Activated T-helper 1 cell treated with anti-CD3 and anti-CD28 coated beads, Interleukin-12 subunit alpha, Interleukin-12 subunit beta, Interleukin-2, Interleukin-4 antibody, amounts not matched to agents 30 ng/mL and 10 ng/mL and 1 ng/mL, durations not matched to agents 14 hours and 24 hours and 36 hours (primary cell): ENCODE data around the gene PRRG1. TPM values are rescaled to one million over a fixed set of nuclear protein-coding genes. Genes with fewer than 3 reads are reported as not detected.
"Not testable (repeated sequence)": the region's sequence is repeated elsewhere in the genome, so short reads cannot be mapped to it uniquely, and the experiment has no call there.

Experiments
- DNase-seq: peaks from one replicate; pipeline ENCODE4 v3.0.0; 2021; ENCODE audit warnings: low spot score
- H3K27ac Mint-ChIP-seq: one replicate; pipeline ENCODE4 v1.8.0; 2021; ENCODE audit warnings: mild to moderate bottlenecking, mixed read lengths
- H3K27me3 Mint-ChIP-seq: one replicate; pipeline ENCODE4 v1.8.0; 2022; ENCODE audit warnings: mild to moderate bottlenecking, moderate library complexity, mixed read lengths; ENCODE audit not compliant: insufficient read depth
- H3K36me3 Mint-ChIP-seq: one replicate; pipeline ENCODE4 v1.8.0; 2021; ENCODE audit warnings: low read depth, mixed read lengths
- H3K4me1 Mint-ChIP-seq: one replicate; pipeline ENCODE4 v1.8.0; 2021; ENCODE audit warnings: low read depth, mixed read lengths
- H3K4me3 Mint-ChIP-seq: one replicate; pipeline ENCODE4 v1.8.0; 2021; ENCODE audit warnings: mild to moderate bottlenecking, moderate library complexity, mixed read lengths
- H3K9me3 Mint-ChIP-seq: one replicate; pipeline ENCODE4 v1.8.0; 2021; ENCODE audit warnings: mixed read lengths
- intact Hi-C: fragments of 100-400 bp; cut with micrococcal nuclease; formaldehyde crosslinking; loops from one replicate; pipeline ENCODE4 v1.15.1; 2024
- total RNA-seq: library from RNA; stranded (reverse); gene quantifications from 2 replicates; pipeline ENCODE4 v1.2.3, GENCODE V29; 2022

PRRG1 gene
- total RNA-seq, 1 donor from 2014 or later = not detected

- H3K4me1 Mint-ChIP-seq = no peaks in the 10 kb centered on the region
- no peak overlapping the region for H3K4me3 Mint-ChIP-seq
- H3K9me3 Mint-ChIP-seq = no peaks in the 10 kb centered on the region
- intact Hi-C loops = no loop called here
- no peaks in the 10 kb centered on the region for H3K36me3 Mint-ChIP-seq
- H3K27me3 Mint-ChIP-seq = no peaks in the 10 kb centered on the region
- no peak overlapping the region for H3K27ac Mint-ChIP-seq
- DNase-seq = no peak
Observed at GRCh38 chrX:37388413-37388812, 39.2 kb downstream of the PRRG1 start.

DNA sequence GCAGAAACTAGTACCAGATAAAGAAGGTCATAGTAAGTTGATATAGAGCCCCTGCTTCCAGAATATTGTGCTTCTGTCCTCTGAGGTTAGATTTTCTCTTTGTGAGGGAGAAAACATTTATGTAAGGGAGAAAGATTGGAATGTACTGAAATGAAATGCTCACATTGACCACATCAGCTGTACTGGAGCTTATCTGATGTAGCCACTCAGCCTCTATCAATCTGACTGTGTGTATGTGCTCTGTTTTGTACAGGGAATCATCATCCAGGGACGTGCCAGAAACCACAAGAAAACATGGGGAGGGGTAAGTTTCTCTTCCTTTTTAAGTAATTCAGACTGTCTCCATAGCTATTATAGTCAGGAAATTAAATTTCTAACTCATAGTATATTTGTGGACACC is 56.8 kb downstream of the PRRG1 start:
- no peak for DNase-seq
- Mint-ChIP-seq H3K36me3 (no peaks in the 10 kb centered on the region), H3K4me1 (no peaks in the 10 kb centered on the region), H3K4me3 (no peak overlapping the region), H3K27ac (no peak overlapping the region), H3K27me3 (no peaks in the 10 kb centered on the region), H3K9me3 (no peaks in the 10 kb centered on the region)
- intact Hi-C loops = no loop called here

- Mint-ChIP-seq H3K36me3 (no peaks in the 10 kb centered on the region), H3K4me1 (no peaks in the 10 kb centered on the region), H3K27ac (no peak overlapping the region), H3K27me3 (no peaks in the 10 kb centered on the region), H3K9me3 (no peaks in the 10 kb centered on the region), H3K4me3 (no peak overlapping the region)
- intact Hi-C loops = no loop called here
- DNase-seq = no peak
Observed at GRCh38 chrX:37407736-37408135, 58.6 kb downstream of the PRRG1 start.

GRCh38 chrX:37409278-37409677 is 60.1 kb downstream of the PRRG1 start:
- no peaks in the 10 kb centered on the region for H3K4me1 Mint-ChIP-seq
- H3K27ac Mint-ChIP-seq = no peak overlapping the region
- intact Hi-C loops = no loop called here
- DNase-seq = no peak
- no peak overlapping the region for H3K4me3 Mint-ChIP-seq
- H3K36me3 Mint-ChIP-seq = no peaks in the 10 kb centered on the region
- H3K27me3 Mint-ChIP-seq = no peaks in the 10 kb centered on the region
- H3K9me3 Mint-ChIP-seq = no peaks in the 10 kb centered on the region

- no peak overlapping the region for H3K27ac Mint-ChIP-seq
- no peak for DNase-seq
- no peak overlapping the region for H3K4me3 Mint-ChIP-seq
- intact Hi-C loops = no loop called here
- H3K27me3 Mint-ChIP-seq = peaks cover 2% of the 10 kb centered on the region
- no peaks in the 10 kb centered on the region for H3K36me3 Mint-ChIP-seq
- H3K9me3 Mint-ChIP-seq = no peaks in the 10 kb centered on the region
- H3K4me1 Mint-ChIP-seq = no peaks in the 10 kb centered on the region
Observed at GRCh38 chrX:37420185-37420584, 71.0 kb downstream of the PRRG1 start.

GRCh38 chrX:37420756-37421155 is 71.6 kb downstream of the PRRG1 start:
- intact Hi-C loops = no loop called here
- no peak for DNase-seq

DNA sequence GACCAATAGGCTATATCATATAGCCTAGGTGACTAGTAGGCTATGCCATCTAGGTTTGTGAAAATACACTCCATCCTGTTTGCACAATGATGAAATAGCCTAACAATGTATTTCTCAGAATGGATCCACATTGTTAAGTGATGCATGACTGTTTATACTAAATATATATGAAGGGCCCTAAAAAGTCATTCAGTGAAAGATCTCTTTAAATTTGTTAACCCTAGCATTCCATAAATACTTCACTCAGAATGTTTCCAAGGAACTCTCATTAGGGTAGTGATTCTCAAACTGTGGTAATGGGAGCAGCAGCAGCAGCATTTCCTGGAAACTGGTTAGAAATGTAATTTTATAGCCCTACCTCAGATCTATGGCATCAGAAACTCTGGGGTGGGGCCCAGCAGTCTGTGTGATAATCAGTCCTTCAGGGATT is 74.9 kb downstream of the PRRG1 start:
- Mint-ChIP-seq H3K9me3 (no peaks in the 10 kb centered on the region), H3K36me3 (no peaks in the 10 kb centered on the region), H3K4me1 (no peaks in the 10 kb centered on the region), H3K27ac (no peak overlapping the region), H3K27me3 (no peaks in the 10 kb centered on the region), H3K4me3 (no peak overlapping the region)
- intact Hi-C loops = no loop called here
- DNase-seq = no peak

More at GRCh38 chrX:37420756-37421155, 71.6 kb downstream of the PRRG1 start:
- no peak overlapping the region for H3K27ac Mint-ChIP-seq
- no peaks in the 10 kb centered on the region for H3K36me3 Mint-ChIP-seq
- no peaks in the 10 kb centered on the region for H3K9me3 Mint-ChIP-seq
- H3K4me1 Mint-ChIP-seq = no peaks in the 10 kb centered on the region
- H3K27me3 Mint-ChIP-seq = peaks cover 2% of the 10 kb centered on the region
- H3K4me3 Mint-ChIP-seq = no peak overlapping the region

DNA sequence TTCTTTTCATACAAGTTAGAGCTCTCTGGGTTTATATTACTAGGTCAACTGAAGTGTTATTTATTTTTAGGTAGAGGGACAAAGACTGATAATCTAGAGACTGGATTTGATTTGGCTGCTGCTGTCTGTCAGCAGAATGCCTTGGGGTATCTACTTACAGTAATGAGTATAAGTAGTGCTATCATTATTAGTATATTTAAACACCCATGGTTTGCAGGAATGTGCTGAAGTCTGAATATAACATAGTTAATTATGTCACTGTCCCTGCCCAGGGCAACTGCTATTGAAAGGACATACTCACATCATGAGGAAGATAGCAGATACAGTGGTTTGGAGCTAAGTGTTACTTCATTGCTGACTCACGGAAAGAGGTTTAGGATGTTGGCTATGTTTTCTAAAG is 76.2 kb downstream of the PRRG1 start:
- Mint-ChIP-seq H3K27me3 (no peaks in the 10 kb centered on the region), H3K36me3 (no peaks in the 10 kb centered on the region), H3K4me1 (no peaks in the 10 kb centered on the region), H3K27ac (no peak overlapping the region), H3K9me3 (no peaks in the 10 kb centered on the region), H3K4me3 (no peak overlapping the region)
- intact Hi-C loops = no loop called here
- no peak for DNase-seq

DNA sequence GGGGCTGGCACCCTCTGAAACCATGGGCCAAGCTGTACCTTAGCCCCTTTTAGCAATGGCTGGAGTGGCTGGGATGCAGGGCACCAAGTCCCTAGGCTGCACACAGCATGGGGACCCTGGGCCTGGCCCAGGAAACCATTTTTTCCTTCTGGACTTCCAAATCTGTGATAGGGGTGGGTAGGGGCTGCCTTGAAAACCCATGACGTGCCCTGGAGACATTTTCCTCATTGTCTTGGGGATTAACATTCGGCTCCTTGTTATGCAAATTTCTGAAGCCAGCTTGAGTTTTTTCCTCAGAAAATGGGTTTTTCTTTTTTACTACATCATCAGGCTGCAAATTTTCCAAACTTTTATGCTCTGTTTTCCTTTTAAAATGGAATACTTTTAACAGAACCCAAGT is 79.8 kb downstream of the PRRG1 start:
- H3K36me3 Mint-ChIP-seq, intact Hi-C loops, DNase-seq, H3K27ac Mint-ChIP-seq, H3K9me3 Mint-ChIP-seq, H3K4me3 Mint-ChIP-seq, H3K4me1 Mint-ChIP-seq, H3K27me3 Mint-ChIP-seq: not testable (repeated sequence)

GRCh38 chrX:37434362-37434761 is 85.2 kb downstream of the PRRG1 start:
- H3K36me3 Mint-ChIP-seq = no peaks in the 10 kb centered on the region
- H3K9me3 Mint-ChIP-seq = no peaks in the 10 kb centered on the region
- intact Hi-C loops = no loop called here
- no peaks in the 10 kb centered on the region for H3K27me3 Mint-ChIP-seq
- DNase-seq = no peak
- H3K4me1 Mint-ChIP-seq = no peaks in the 10 kb centered on the region
- H3K4me3 Mint-ChIP-seq = no peak overlapping the region
- H3K27ac Mint-ChIP-seq = no peak overlapping the region

DNA sequence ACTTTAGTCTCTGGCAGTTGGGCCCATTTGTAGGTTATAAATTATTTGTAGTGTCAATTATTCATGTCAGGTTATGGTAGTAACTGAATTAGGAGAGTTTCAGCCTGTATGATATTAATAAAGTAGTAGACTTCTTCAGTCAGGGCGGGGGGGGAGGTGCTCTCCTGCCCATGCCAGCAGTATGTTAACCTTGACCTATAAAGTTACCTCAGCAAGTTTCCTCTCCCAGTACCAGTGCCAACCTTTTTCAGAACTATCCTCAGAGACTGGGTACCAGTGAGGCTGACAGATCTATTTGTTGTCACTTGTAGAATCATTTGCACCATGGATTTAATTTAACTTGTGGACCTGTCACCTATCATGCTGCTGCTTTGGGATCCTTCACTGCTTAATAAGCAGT is 88.0 kb downstream of the PRRG1 start:
- Mint-ChIP-seq H3K4me1 (no peaks in the 10 kb centered on the region), H3K36me3 (no peaks in the 10 kb centered on the region), H3K9me3 (no peaks in the 10 kb centered on the region), H3K27ac (no peak overlapping the region), H3K4me3 (no peak overlapping the region), H3K27me3 (no peaks in the 10 kb centered on the region)
- DNase-seq = no peak
- intact Hi-C loops = no loop called here

GRCh38 chrX:37441377-37441776 is 92.2 kb downstream of the PRRG1 start:
- no peak for DNase-seq
- intact Hi-C loops = no loop called here
- Mint-ChIP-seq H3K4me3 (no peak overlapping the region), H3K27me3 (no peaks in the 10 kb centered on the region), H3K36me3 (no peaks in the 10 kb centered on the region), H3K4me1 (no peaks in the 10 kb centered on the region), H3K27ac (no peak overlapping the region), H3K9me3 (no peaks in the 10 kb centered on the region)

GRCh38 chrX:37445182-37445581 is 96.0 kb downstream of the PRRG1 start:
- no peaks in the 10 kb centered on the region for H3K36me3 Mint-ChIP-seq
- H3K4me3 Mint-ChIP-seq = no peak overlapping the region
- no peaks in the 10 kb centered on the region for H3K9me3 Mint-ChIP-seq
- intact Hi-C loops = no loop called here
- H3K27me3 Mint-ChIP-seq = no peaks in the 10 kb centered on the region
- H3K27ac Mint-ChIP-seq = no peak overlapping the region
- H3K4me1 Mint-ChIP-seq = no peaks in the 10 kb centered on the region
- no peak for DNase-seq

- Mint-ChIP-seq H3K4me3 (no peak overlapping the region), H3K27ac (no peak overlapping the region), H3K4me1 (no peaks in the 10 kb centered on the region), H3K27me3 (no peaks in the 10 kb centered on the region), H3K9me3 (no peaks in the 10 kb centered on the region), H3K36me3 (no peaks in the 10 kb centered on the region)
- no peak for DNase-seq
- intact Hi-C loops = no loop called here
Observed at GRCh38 chrX:37453821-37454220, 104.7 kb downstream of the PRRG1 start.
